Activated B cell treated with CpG ODN at 0.5 μM for 24 hours (primary cell): ENCODE data around the gene SNAI1. TPM values are rescaled to one million over a fixed set of nuclear protein-coding genes. Genes with fewer than 3 reads are reported as not detected.
"Not testable (repeated sequence)": the region's sequence is repeated elsewhere in the genome, so short reads cannot be mapped to it uniquely, and the experiment has no call there.

Experiments used
- ATAC-seq: fragments of 200-7000 bp; cut with Tn5 transposase; one replicate; pipeline ENCODE4 v1.10.0; 2021; ENCODE audit warnings: low read depth, mild to moderate bottlenecking, moderate library complexity
- CTCF ChIA-PET: fragments of 350-600 bp; sonication (Branson Sonifier 250); formaldehyde crosslinking; loops from one replicate; lab custom pipeline; 2021; ENCODE audit warnings: antibody characterized with exemption; lab: Charles Lee
- POLR2A ChIA-PET: fragments of 350-600 bp; sonication (Branson Sonifier 250); formaldehyde crosslinking; loops from one replicate; lab custom pipeline; 2021; ENCODE audit warnings: antibody characterized with exemption; lab: Charles Lee
- DNase-seq: peaks from one replicate; pipeline ENCODE4 v3.0.0; 2022
- H3K27ac Mint-ChIP-seq: one replicate; pipeline ENCODE4 v1.8.0; 2020; ENCODE audit warnings: mixed read lengths
- H3K27me3 Mint-ChIP-seq: one replicate; pipeline ENCODE4 v1.8.0; 2021; ENCODE audit warnings: mixed read lengths
- H3K36me3 Mint-ChIP-seq: one replicate; pipeline ENCODE4 v1.8.0; 2021; ENCODE audit warnings: low read depth, mixed read lengths
- H3K4me1 Mint-ChIP-seq: one replicate; pipeline ENCODE4 v1.8.0; 2021; ENCODE audit warnings: mixed read lengths
- H3K4me3 Mint-ChIP-seq: one replicate; pipeline ENCODE4 v1.8.0; 2020; ENCODE audit warnings: mild to moderate bottlenecking, mixed read lengths
- H3K9me3 Mint-ChIP-seq: one replicate; pipeline ENCODE4 v1.8.0; 2020; ENCODE audit warnings: mixed read lengths
- CTCF ChIP-seq: fragments of 200-600 bp; IDR thresholded peaks from one replicate; pipeline ENCODE4 v1.8.0; 2022; ENCODE audit warnings: antibody characterized with exemption, mild to moderate bottlenecking
- intact Hi-C: fragments of 100-400 bp; cut with micrococcal nuclease; formaldehyde crosslinking; loops from one replicate; pipeline ENCODE4 v1.15.1; 2024
- total RNA-seq: library from RNA; stranded (reverse); gene quantifications from 2 replicates; pipeline ENCODE4 v1.2.3, GENCODE V29; 2022

The SNAI1 gene
- total RNA-seq, 1 donor from 2014 or later: 0.67 TPM

GRCh38 chr20:49945701-49946477 lies 36.9 kb upstream of the SNAI1 start:
- ATAC-seq (no peak), DNase-seq (no peak)
- Mint-ChIP-seq H3K27ac (no peak overlapping the region), H3K36me3 (peaks cover 84% of the 10 kb centered on the region), H3K4me1 (peaks cover 7% of the 10 kb centered on the region), H3K9me3 (no peaks in the 10 kb centered on the region), H3K27me3 (no peaks in the 10 kb centered on the region), H3K4me3 (no peak overlapping the region)
- intact Hi-C loops: no loop called here
- CTCF ChIA-PET: no interaction called here
- no peak for TF ChIP-seq CTCF
- POLR2A ChIA-PET: no interaction called here

DNA sequence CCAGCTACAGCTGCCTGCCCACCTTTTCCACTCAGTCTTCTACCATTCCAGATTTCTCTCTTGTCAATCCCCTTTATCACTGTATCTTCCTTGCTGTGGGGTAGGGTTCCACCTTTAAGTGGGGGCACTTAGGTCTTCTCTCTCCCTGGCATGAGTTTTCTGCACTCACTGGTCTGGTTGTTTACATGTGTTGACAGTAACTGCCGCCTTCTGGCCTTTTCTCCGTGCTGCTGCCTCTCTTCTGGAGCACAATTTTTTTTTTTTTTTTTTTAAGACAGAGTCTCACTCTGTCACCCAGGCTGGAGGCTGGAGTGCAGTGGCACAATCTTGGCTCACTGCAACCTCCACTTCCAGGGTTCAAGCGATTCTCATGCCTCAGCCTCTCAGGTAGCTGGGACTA lies 34.6 kb upstream of the SNAI1 start:
- H3K4me3 Mint-ChIP-seq: no peak overlapping the region
- peaks cover 81% of the 10 kb centered on the region for H3K36me3 Mint-ChIP-seq
- H3K4me1 Mint-ChIP-seq: no peaks in the 10 kb centered on the region
- no peaks in the 10 kb centered on the region for H3K27me3 Mint-ChIP-seq
- ChIA-PET POLR2A (interaction anchor here (1.4 kb wide), 1 partner anchor 12 kb away, joined by 4 read pairs; the partner anchor contains the start of gene RNF114), CTCF (interaction anchor here (0.7 kb wide), 1 partner anchor 31 kb away, joined by 4 read pairs; no protein-coding TSS in a partner anchor)
- intact Hi-C loops: no loop called here
- DNase-seq (no peak), ATAC-seq (no peak)
- TF ChIP-seq CTCF: no peak
- H3K27ac Mint-ChIP-seq: no peak overlapping the region
- no peaks in the 10 kb centered on the region for H3K9me3 Mint-ChIP-seq

- peaks cover 82% of the 10 kb centered on the region for H3K36me3 Mint-ChIP-seq
- DNase-seq: no peak
- CTCF ChIA-PET: interaction anchor here (0.7 kb wide), 1 partner anchor 30 kb away, joined by 4 read pairs; no protein-coding TSS in a partner anchor
- no peak for TF ChIP-seq CTCF
- no peaks in the 10 kb centered on the region for H3K9me3 Mint-ChIP-seq
- H3K4me3 Mint-ChIP-seq: no peak overlapping the region
- H3K27ac Mint-ChIP-seq: no peak overlapping the region
- POLR2A ChIA-PET: no interaction called here
- no peaks in the 10 kb centered on the region for H3K27me3 Mint-ChIP-seq
- ATAC-seq: no peak
- intact Hi-C loops: no loop called here
- no peaks in the 10 kb centered on the region for H3K4me1 Mint-ChIP-seq
Observed at GRCh38 chr20:49948809-49949507, 33.8 kb upstream of the SNAI1 start.

- DNase-seq (no peak), ATAC-seq (no peak)
- POLR2A ChIA-PET: interaction anchor here (0.7 kb wide), 1 partner anchor 240 kb away, joined by 3 read pairs; no protein-coding TSS in a partner anchor
- CTCF ChIA-PET: no interaction called here
- Mint-ChIP-seq H3K27ac (no peak overlapping the region), H3K4me1 (no peaks in the 10 kb centered on the region), H3K27me3 (no peaks in the 10 kb centered on the region), H3K4me3 (no peak overlapping the region), H3K36me3 (peaks cover 78% of the 10 kb centered on the region), H3K9me3 (no peaks in the 10 kb centered on the region)
- intact Hi-C loops: no loop called here
- no peak for TF ChIP-seq CTCF
Observed at GRCh38 chr20:49951151-49951550, 31.6 kb upstream of the SNAI1 start.

DNA sequence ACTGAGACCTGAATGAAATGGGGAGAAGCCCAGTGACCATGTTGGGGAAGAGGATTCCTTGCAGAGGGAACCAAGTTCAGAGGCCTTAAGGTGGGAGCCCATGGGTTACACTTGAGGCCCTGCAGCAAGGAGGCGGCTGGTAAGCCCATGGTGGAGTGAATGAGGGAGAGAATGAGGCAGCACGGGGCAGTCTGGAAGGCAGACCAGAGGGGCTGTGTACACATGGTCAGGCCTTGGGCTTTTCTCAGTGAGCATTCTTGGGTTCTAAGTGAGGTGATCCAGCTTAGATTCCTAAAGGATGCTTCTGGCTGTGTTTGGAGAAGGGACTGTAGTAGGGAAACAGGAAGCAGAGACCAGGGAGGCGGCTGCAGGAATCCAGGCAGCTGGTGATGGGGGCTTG lies 27.6 kb upstream of the SNAI1 start:
- intact Hi-C loops: no loop called here
- CTCF ChIA-PET: no interaction called here
- Mint-ChIP-seq H3K36me3 (peaks cover 64% of the 10 kb centered on the region), H3K4me3 (no peak overlapping the region), H3K4me1 (peaks cover 18% of the 10 kb centered on the region), H3K9me3 (no peaks in the 10 kb centered on the region), H3K27me3 (no peaks in the 10 kb centered on the region), H3K27ac (no peak overlapping the region)
- POLR2A ChIA-PET: no interaction called here
- TF ChIP-seq CTCF: no peak
- DNase-seq (no peak), ATAC-seq (no peak)

DNA sequence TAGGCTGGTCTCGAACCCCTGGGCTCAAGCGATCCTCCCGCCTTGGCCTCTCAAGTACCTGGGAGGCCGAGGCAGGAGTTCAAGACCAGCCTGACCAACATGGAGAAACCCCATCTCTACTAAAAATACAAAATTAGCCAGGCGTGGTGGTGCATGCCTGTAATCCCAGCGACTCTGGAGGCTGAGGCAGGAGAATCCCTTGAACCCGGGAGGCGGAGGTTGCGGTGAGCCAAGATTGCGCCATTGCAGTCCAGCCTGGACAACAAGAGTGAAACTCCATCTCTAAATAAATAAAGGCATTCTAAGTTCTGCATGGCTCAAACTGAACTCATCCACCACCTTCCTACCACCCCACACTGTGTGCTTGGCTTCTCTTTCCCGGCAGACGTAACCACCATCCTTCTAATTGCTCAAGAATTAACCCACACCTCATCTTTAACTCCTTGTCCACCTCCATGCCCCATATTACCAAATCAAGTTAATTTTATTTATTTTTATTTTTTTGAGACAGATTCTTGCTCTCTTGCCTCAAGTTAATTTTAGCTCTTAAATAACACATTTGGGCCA lies 26.9 kb upstream of the SNAI1 start:
- ATAC-seq, H3K9me3 Mint-ChIP-seq, intact Hi-C loops, H3K4me3 Mint-ChIP-seq, CTCF ChIA-PET, H3K27me3 Mint-ChIP-seq, H3K27ac Mint-ChIP-seq, DNase-seq, POLR2A ChIA-PET: not testable (repeated sequence)
- peaks cover 18% of the 10 kb centered on the region for H3K4me1 Mint-ChIP-seq
- peaks cover 57% of the 10 kb centered on the region for H3K36me3 Mint-ChIP-seq
